ENCODE measurements around the gene PCYOX1L.
A peak's percentile ranks its signal among the peaks of the same experiment; 100 is the strongest.

PCYOX1L gene

GRCh38 chr5:149415066-149415967 is 57.5 kb downstream of the PCYOX1L start:
- TF ChIP-seq, protein P1, sequence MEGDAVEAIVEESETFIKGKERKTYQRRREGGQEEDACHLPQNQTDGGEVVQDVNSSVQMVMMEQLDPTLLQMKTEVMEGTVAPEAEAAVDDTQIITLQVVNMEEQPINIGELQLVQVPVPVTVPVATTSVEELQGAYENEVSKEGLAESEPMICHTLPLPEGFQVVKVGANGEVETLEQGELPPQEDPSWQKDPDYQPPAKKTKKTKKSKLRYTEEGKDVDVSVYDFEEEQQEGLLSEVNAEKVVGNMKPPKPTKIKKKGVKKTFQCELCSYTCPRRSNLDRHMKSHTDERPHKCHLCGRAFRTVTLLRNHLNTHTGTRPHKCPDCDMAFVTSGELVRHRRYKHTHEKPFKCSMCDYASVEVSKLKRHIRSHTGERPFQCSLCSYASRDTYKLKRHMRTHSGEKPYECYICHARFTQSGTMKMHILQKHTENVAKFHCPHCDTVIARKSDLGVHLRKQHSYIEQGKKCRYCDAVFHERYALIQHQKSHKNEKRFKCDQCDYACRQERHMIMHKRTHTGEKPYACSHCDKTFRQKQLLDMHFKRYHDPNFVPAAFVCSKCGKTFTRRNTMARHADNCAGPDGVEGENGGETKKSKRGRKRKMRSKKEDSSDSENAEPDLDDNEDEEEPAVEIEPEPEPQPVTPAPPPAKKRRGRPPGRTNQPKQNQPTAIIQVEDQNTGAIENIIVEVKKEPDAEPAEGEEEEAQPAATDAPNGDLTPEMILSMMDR (conservative IDR thresholded peaks at IDR 0.05; ENCODE audit: low read depth, low read length) = no peak
- no peak for DNase-seq (ENCODE audit: low read depth)
- H3K4me3 ChIP-seq (ENCODE audit: low read depth, low read length) = no peak overlapping the region

DNA sequence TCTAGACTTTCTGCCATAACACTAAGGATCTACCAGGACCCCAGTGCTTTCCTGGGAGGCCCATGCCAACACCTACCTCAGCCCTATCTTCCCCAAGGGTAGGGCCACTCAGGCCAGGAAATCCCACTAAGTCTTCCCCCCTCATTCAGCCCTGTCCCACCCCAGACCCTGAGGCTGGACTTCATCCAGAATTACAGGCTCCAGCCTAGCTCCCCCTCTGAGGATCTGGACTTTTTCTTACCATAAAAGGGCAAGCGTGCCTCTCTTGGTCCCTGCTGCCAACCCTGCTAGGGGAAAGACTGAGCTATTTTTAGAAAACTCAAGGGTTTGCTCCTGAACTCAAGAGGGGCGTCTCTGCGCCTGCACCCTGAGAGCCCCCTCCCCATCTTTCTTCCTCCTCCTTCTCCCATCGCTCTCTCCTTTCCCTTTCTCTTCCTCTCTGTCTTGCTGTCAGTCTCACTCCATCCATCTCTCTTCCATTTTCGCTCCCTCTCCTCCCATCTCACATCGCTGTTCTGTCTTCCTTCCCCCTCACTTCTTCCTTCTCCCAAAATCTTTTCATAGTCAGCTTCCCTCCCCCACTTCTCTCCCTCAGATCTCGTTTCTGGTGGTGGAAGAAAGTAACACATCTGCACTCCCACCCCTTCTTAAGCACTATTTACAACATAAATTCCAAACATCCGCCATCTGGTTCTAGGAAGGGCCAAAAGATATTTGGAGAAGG is 59.3 kb downstream of the PCYOX1L start:
- no peak overlapping the region for H3K4me3 ChIP-seq (ENCODE audit: low read depth, low read length)
- DNase-seq (ENCODE audit: low read depth) = peak; percentile 58

GRCh38 chr5:149417711-149418368 is 60.0 kb downstream of the PCYOX1L start:
- no peak for DNase-seq (ENCODE audit: low read depth)
- TF ChIP-seq, protein P1 (conservative IDR thresholded peaks at IDR 0.05; ENCODE audit: low read depth, low read length) = no peak
- no peak overlapping the region for H3K4me3 ChIP-seq (ENCODE audit: low read depth, low read length)

More for the DNA sequence above, 59.3 kb downstream of the PCYOX1L start:
- TF ChIP-seq, protein P1 (conservative IDR thresholded peaks at IDR 0.05; ENCODE audit: low read depth, low read length) = no peak

GRCh38 chr5:149418910-149419531 is 61.2 kb downstream of the PCYOX1L start:
- TF ChIP-seq, protein P1 (conservative IDR thresholded peaks at IDR 0.05; ENCODE audit: low read depth, low read length) = no peak
- no peak overlapping the region for H3K4me3 ChIP-seq (ENCODE audit: low read depth, low read length)

More at GRCh38 chr5:149418910-149419531, 61.2 kb downstream of the PCYOX1L start:
- DNase-seq (ENCODE audit: low read depth) = no peak

Data from choroid plexus epithelial cell (primary cell).